ENCODE results near the gene ADGRG6. TPM values are rescaled to one million over a fixed set of nuclear protein-coding genes. Genes with fewer than 3 reads are reported as not detected.

ADGRG6 gene
- total and polyA plus RNA-seq, 2 donors (not counting 3 experiments of a cell fraction or from before 2014, with no cell fraction given) = 99.3 to 166 TPM

- no peak overlapping the region for H3K27ac ChIP-seq (ENCODE audit: insufficient read depth, low read depth, low read length)
- ChIA-PET CTCF (interaction anchor here (0.8 to 1.8 kb wide), 5 partner anchors 10 to 65 kb away, joined by 3 to 9 read pairs (median 4); no protein-coding TSS in a partner anchor), POLR2A (no interaction called here)
- no peak overlapping the region for H3K9ac ChIP-seq (replicated peaks; ENCODE audit: extremely low read depth, insufficient read depth, low read length)
- no peaks in the 10 kb centered on the region for H4K20me1 ChIP-seq (replicated peaks; ENCODE audit: control insufficient read depth, extremely low read depth, insufficient read depth, low read length)
- H3K4me3 ChIP-seq (replicated peaks in 1 of 3; ENCODE audit: insufficient read depth in 1 of 3, low read depth in 1 of 3, low read length in 3 of 3) = no peak overlapping the region
- intact Hi-C loops (cut with micrococcal nuclease) = no loop called here
- no peak for TF ChIP-seq CTCF (IDR thresholded peaks at IDR 0.05; ENCODE audit: extremely low read depth in 1 of 2, insufficient read depth in 1 of 2, low read depth in 1 of 2, low read length in 2 of 2)
- TF ChIP-seq EZH2 (IDR thresholded peaks at IDR 0.05; ENCODE audit: borderline replicate concordance, low read depth, low read length, severe bottlenecking) = no peak
- TF ChIP-seq MYC (IDR thresholded peaks at IDR 0.05; ENCODE audit: low read depth, low read length) = no peak
- no peak for TF ChIP-seq POLR2A (IDR thresholded peaks at IDR 0.05; ENCODE audit: low read depth, low read length)
- FAIRE-seq (no peak), DNase-seq (ENCODE audit: low read depth, low spot score) (no peak)
- no TSS peak for BruUV-seq (replicated peaks)
- no peaks in the 10 kb centered on the region for H3K27me3 ChIP-seq (ENCODE audit: control insufficient read depth in 2 of 2, insufficient read depth in 2 of 2, low read length in 2 of 2)
- dilution Hi-C loops (cut with MboI; ENCODE audit: extremely low pct_ligation_motif_present, low sequenced_read_pairs) = no loop called here
- no peaks in the 10 kb centered on the region for H3K9me1 ChIP-seq (replicated peaks; ENCODE audit: control insufficient read depth, extremely low read depth, insufficient read depth, low read length)
- peaks cover 0 to 2% of the 10 kb centered on the region in 2 experiments for H3K36me3 ChIP-seq (ENCODE audit: control insufficient read depth in 2 of 2, extremely low read depth in 1 of 2, insufficient read depth in 2 of 2, low read length in 2 of 2)
- H3K79me2 ChIP-seq (ENCODE audit: control insufficient read depth, insufficient read depth, low read length) = peaks cover 69% of the 10 kb centered on the region
- H3K9me3 ChIP-seq (replicated peaks; ENCODE audit: control insufficient read depth, insufficient read depth, low read length) = no peaks in the 10 kb centered on the region
- H2AFZ ChIP-seq (ENCODE audit: low read depth, low read length) = no peak overlapping the region
- H3K4me2 ChIP-seq (ENCODE audit: insufficient read depth, low read length) = no peak overlapping the region
- H3K4me1 ChIP-seq (ENCODE audit: control insufficient read depth, extremely low read depth, insufficient read depth, low read length) = peaks cover 6% of the 10 kb centered on the region
Observed at GRCh38 chr6:142322504-142323198, 20.8 kb downstream of the ADGRG6 start.

GRCh38 chr6:142323377-142323776 is 21.6 kb downstream of the ADGRG6 start:
- BruUV-seq (replicated peaks) = no TSS peak
- Histone ChIP-seq H3K36me3 (ENCODE audit: control insufficient read depth in 2 of 2, extremely low read depth in 1 of 2, insufficient read depth in 2 of 2, low read length in 2 of 2) (peaks cover 0 to 2% of the 10 kb centered on the region in 2 experiments), H3K9me1 (replicated peaks; ENCODE audit: control insufficient read depth, extremely low read depth, insufficient read depth, low read length) (no peaks in the 10 kb centered on the region), H3K27me3 (ENCODE audit: control insufficient read depth in 2 of 2, insufficient read depth in 2 of 2, low read length in 2 of 2) (no peaks in the 10 kb centered on the region), H3K9me3 (replicated peaks; ENCODE audit: control insufficient read depth, insufficient read depth, low read length) (no peaks in the 10 kb centered on the region), H3K4me3 (replicated peaks in 1 of 3; ENCODE audit: insufficient read depth in 1 of 3, low read depth in 1 of 3, low read length in 3 of 3) (no peak overlapping the region), H3K79me2 (ENCODE audit: control insufficient read depth, insufficient read depth, low read length) (peaks cover 75% of the 10 kb centered on the region), H3K27ac (ENCODE audit: insufficient read depth, low read depth, low read length) (no peak overlapping the region), H3K4me1 (ENCODE audit: control insufficient read depth, extremely low read depth, insufficient read depth, low read length) (peaks cover 11% of the 10 kb centered on the region), H3K9ac (replicated peaks; ENCODE audit: extremely low read depth, insufficient read depth, low read length) (no peak overlapping the region), H3K4me2 (ENCODE audit: insufficient read depth, low read length) (no peak overlapping the region), H4K20me1 (replicated peaks; ENCODE audit: control insufficient read depth, extremely low read depth, insufficient read depth, low read length) (no peaks in the 10 kb centered on the region), H2AFZ (ENCODE audit: low read depth, low read length) (no peak overlapping the region)
- FAIRE-seq = no peak
- CTCF ChIA-PET = interaction anchor here (1.2 to 1.6 kb wide), 4 partner anchors 11 to 16 kb away, joined by 4 to 9 read pairs (median 6); no protein-coding TSS in a partner anchor
- dilution Hi-C loops (cut with MboI; ENCODE audit: extremely low pct_ligation_motif_present, low sequenced_read_pairs) = no loop called here
- intact Hi-C loops (cut with micrococcal nuclease) = no loop called here
- POLR2A ChIA-PET = no interaction called here
- TF ChIP-seq FOS (IDR thresholded peaks at IDR 0.05; ENCODE audit: borderline replicate concordance, insufficient read depth, low read length) (no peak), JUN (IDR thresholded peaks at IDR 0.05; ENCODE audit: borderline replicate concordance, insufficient read depth, insufficient read length, low read depth) (no peak), EZH2 (IDR thresholded peaks at IDR 0.05; ENCODE audit: borderline replicate concordance, low read depth, low read length, severe bottlenecking) (no peak), POLR2AphosphoS5 (IDR thresholded peaks at IDR 0.05; ENCODE audit: insufficient read depth, low read depth, low read length) (no peak), MYC (IDR thresholded peaks at IDR 0.05; ENCODE audit: low read depth, low read length) (no peak), MAX (IDR thresholded peaks at IDR 0.05; ENCODE audit: insufficient read depth, insufficient read length) (no peak), CTCF (IDR thresholded peaks at IDR 0.05; ENCODE audit: extremely low read depth in 1 of 2, insufficient read depth in 1 of 2, low read depth in 1 of 2, low read length in 2 of 2) (no peak), GATA2 (IDR thresholded peaks at IDR 0.05; ENCODE audit: insufficient read depth, insufficient read length, low read depth, low read length) (no peak), POLR2A (IDR thresholded peaks at IDR 0.05; ENCODE audit: low read depth, low read length) (no peak)
- no peak for DNase-seq (ENCODE audit: low read depth, low spot score)

Measured in endothelial cell of umbilical vein (primary cell).